Sciatic nerve (tissue), 2 donors: ENCODE data around the gene SVIL. TPM values are rescaled to one million over a fixed set of nuclear protein-coding genes. Genes with fewer than 3 reads are reported as not detected.
A peak's percentile ranks its signal among the peaks of the same experiment; 100 is the strongest.

Experiments
- ATAC-seq: fragments of 200-7000 bp; cut with Tn5 transposase; one replicate; pipeline ENCODE4 v1.9.1; 2020; ENCODE audit warnings: mild to moderate bottlenecking, moderate library complexity
- DNase-seq: peaks from one replicate; pipeline ENCODE4 v3.0.0-alpha.2; 2020; ENCODE audit warnings: low spot score
- intact Hi-C: fragments of 100-400 bp; cut with DNase I; formaldehyde crosslinking; loops from one replicate; pipeline ENCODE4 v1.14.2; 2022
- microRNA-seq: library from miRNA; unstranded; fragments of <30 nt; microRNA quantifications from one replicate; pipeline ENCODE4 v1.2.0, GENCODE V29; 2020
- total RNA-seq: library from RNA; stranded (reverse); fragmentation: NEBNext Ultra II Directional; extraction: Animal tissue kit (Norgen Biotek cat#: 25700); gene quantifications from one replicate; pipeline ENCODE4 v1.2.1, GENCODE V29; 2021
- donor health status: DM: no; HTN: no; CAD: no.
- donor health status: DM: no; HTN: no; CAD: no.

The SVIL gene
- total RNA-seq, 1 donor from 2014 or later = 34.5 TPM

- intact Hi-C loops = no loop called here
- ATAC-seq = no peak
- no peak for DNase-seq
Measured at GRCh38 chr10:29427667-29428066, 207.1 kb downstream of the SVIL start.

GRCh38 chr10:29426420-29426819, 208.4 kb downstream of the SVIL start:
- no peak for ATAC-seq

GRCh38 chr10:29424017-29424416, 210.8 kb downstream of the SVIL start:
- DNase-seq (no peak), ATAC-seq (no peak)
- intact Hi-C loops = no loop called here

More at GRCh38 chr10:29426420-29426819, 208.4 kb downstream of the SVIL start:
- no peak for DNase-seq
- intact Hi-C loops = no loop called here

DNA sequence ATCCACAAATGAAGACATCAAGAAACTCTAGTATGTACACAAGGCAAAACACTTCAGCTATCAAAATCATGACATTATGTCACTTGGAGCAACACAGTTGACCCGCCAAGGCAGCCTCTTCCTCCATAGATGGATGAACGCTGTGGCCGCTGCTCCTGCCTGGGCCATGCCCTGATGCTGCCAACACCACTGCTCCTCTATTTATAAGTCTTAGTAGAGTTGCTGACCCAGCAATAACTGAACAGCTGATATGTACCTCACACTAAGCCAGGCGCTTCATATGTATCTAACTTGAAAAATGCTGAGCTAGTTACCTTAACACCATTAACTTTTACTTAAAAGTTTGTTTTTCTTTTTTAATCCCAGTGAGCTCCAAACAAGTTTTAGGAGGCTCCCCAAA, 214.0 kb downstream of the SVIL start:
- intact Hi-C loops = no loop called here
- DNase-seq = no peak

GRCh38 chr10:29417324-29417723, 217.4 kb downstream of the SVIL start:
- DNase-seq = no peak
- intact Hi-C loops = no loop called here
- no peak for ATAC-seq

More for the DNA sequence above, 214.0 kb downstream of the SVIL start:
- ATAC-seq = no peak

GRCh38 chr10:29415876-29416275, 218.9 kb downstream of the SVIL start:
- intact Hi-C loops = no loop called here
- DNase-seq = no peak
- no peak for ATAC-seq

DNA sequence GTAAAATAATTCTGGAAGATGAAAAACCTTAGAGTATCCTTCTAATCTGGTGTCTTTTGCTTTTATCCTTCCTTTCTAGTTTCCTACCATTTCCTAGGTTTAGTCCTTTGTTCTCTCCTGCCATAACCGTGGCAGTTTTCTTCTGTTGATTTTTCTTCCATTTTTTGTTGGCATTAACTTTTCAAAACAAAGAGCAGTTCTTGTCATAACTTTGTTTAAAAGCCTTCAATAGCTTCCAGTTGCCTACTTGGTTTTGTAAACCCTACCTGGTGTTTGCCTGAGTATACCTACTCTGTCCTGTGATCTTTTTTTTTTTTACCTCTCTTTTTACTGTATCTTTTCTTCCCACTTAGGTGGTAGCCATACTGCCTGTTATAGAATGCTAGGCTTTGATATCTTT, 220.3 kb downstream of the SVIL start:
- ATAC-seq (no peak), DNase-seq (no peak)
- intact Hi-C loops = no loop called here

DNA sequence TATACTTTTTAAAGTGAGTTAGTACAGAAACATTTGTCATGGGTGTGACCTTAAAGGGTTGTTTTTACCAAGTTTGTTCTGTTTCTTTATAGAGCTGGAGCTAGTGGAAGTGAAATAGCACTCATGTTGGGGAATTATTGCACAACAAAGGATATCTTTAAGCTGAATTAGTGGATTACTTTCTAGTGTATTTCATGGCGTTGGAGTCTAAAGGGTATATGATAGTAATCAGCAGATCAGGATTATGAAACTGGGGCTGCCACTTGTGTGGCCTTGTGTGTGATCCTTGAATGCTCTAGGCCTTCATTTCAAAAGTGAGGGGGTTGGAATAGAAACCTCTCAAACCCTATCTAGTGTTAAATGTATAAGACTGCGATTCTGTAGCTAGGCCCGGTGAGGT, 222.3 kb downstream of the SVIL start:
- ATAC-seq (no peak), DNase-seq (no peak)
- intact Hi-C loops = no loop called here

- ATAC-seq (no peak), DNase-seq (no peak)
- intact Hi-C loops = no loop called here
Measured at GRCh38 chr10:29411666-29412315, 223.0 kb downstream of the SVIL start.

- peak; percentile 96 for ATAC-seq
- DNase-seq = peak; percentile 87
- intact Hi-C loops = no loop called here
Measured at GRCh38 chr10:29409241-29410054, 225.3 kb downstream of the SVIL start.

DNA sequence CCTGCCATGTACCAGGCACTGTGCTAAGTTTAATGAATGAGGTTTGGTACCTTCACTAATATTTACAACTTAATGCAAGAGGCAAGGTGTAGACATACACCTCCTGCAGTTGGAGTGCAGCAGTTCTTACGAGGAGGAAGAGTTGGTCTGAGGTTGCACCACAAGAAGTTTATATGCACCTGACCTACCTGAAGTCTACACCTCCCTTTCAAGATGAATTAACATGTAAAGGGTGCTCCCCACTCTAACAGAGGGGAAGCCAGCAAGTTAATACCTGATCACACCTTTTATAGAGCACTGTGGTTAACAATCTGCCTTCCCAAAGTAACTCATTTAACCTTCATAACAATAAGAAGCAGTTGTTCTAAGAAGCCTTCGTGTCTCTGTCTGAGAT, 225.9 kb downstream of the SVIL start:
- ATAC-seq (no peak), DNase-seq (no peak)
- intact Hi-C loops = no loop called here

Small RNA genes within 50 kb of the gene (microRNA-seq; reads per million reads assigned to microRNA genes)
- gene MIR604 (not detected), gene MIR938 (not detected)
